ENCODE data around the gene SLAIN2. TPM values are rescaled to one million over a fixed set of nuclear protein-coding genes. Genes with fewer than 3 reads are reported as not detected.
A peak's percentile ranks its signal among the peaks of the same experiment; 100 is the strongest.

SLAIN2 gene
- total RNA-seq, 2 experiments from 2014 or later = 46.3 to 47.0 TPM

GRCh38 chr4:48341776-48342605, 662 bp downstream of the SLAIN2 start:
- peaks cover 62% of the 10 kb centered on the region for H3K4me1 Mint-ChIP-seq (ENCODE audit: low read depth)
- H3K4me1 ChIP-seq (ENCODE audit: insufficient read depth, low read length) = peaks cover 22% of the 10 kb centered on the region
- DNase-seq = peak in 11 of 14 experiments; percentile 19 to 77 (median 34)

GRCh38 chr4:48342606-48342880, 1.2 kb downstream of the SLAIN2 start:
- ATAC-seq (ENCODE audit: poor library complexity) (no peak), DNase-seq (peak in 3 of 14 experiments; percentile 3 to 24 (median 10))
- Mint-ChIP-seq H3K27me3 (no peaks in the 10 kb centered on the region), H3K27ac (peak overlapping the region; percentile 98), H3K36me3 (ENCODE audit: low read depth) (peaks cover 13% of the 10 kb centered on the region), H3K4me3 (peak overlapping the region; percentile 92), H3K4me1 (ENCODE audit: low read depth) (peaks cover 64% of the 10 kb centered on the region), H3K9me3 (no peaks in the 10 kb centered on the region)
- no peak for TF ChIP-seq CTCF (IDR thresholded peaks at IDR 0.05)
- POLR2A ChIA-PET = interaction anchor here (0.7 to 1.9 kb wide), 6 partner anchors 11 to 204 kb away, joined by 3 to 8 read pairs (median 3); partner anchors contain the start of gene SLC10A4
- Histone ChIP-seq H3K4me1 (ENCODE audit: insufficient read depth, low read length) (peaks cover 26% of the 10 kb centered on the region), H3K9me3 (ENCODE audit: control insufficient read depth in 1 of 2, insufficient read depth in 1 of 2, low read length in 2 of 2) (no peaks in the 10 kb centered on the region), H3K4me3 (ENCODE audit: low read length) (peak overlapping the region; percentile 82), H3K36me3 (ENCODE audit: insufficient read depth, low read length) (no peaks in the 10 kb centered on the region), H3K27me3 (ENCODE audit: control insufficient read depth in 1 of 2, insufficient read depth in 2 of 2, low read length in 2 of 2) (no peaks in the 10 kb centered on the region), H3K27ac (ENCODE audit: low read depth in 1 of 2, low read length in 2 of 2) (no peak overlapping the region)
- CTCF ChIA-PET = interaction anchor here (0.6 to 2.1 kb wide), 4 partner anchors 11 to 35 kb away, joined by 3 to 5 read pairs (median 4); no protein-coding TSS in a partner anchor
- intact Hi-C loops (cut with DNase I, micrococcal nuclease) = loop anchor here (5.0 to 10.0 kb wide), 4 partner anchors 205 to 562 kb away; partner anchors contain the start of genes FRYL (in 1 of the 2), OCIAD2 (in 1 of the 2) and TXK (in 1 of the 2)

More at GRCh38 chr4:48341776-48342605, 662 bp downstream of the SLAIN2 start:
- Histone ChIP-seq H3K36me3 (ENCODE audit: insufficient read depth, low read length) (no peaks in the 10 kb centered on the region), H3K4me3 (ENCODE audit: low read length) (peak overlapping the region; percentile 82), H3K27me3 (ENCODE audit: control insufficient read depth in 1 of 2, insufficient read depth in 2 of 2, low read length in 2 of 2) (no peaks in the 10 kb centered on the region), H3K27ac (ENCODE audit: low read depth in 1 of 2, low read length in 2 of 2) (peak overlapping the region; percentile 86 to 95), H3K9me3 (ENCODE audit: control insufficient read depth in 1 of 2, insufficient read depth in 1 of 2, low read length in 2 of 2) (no peaks in the 10 kb centered on the region)
- H3K9me3 Mint-ChIP-seq = no peaks in the 10 kb centered on the region
- intact Hi-C loops (cut with DNase I, micrococcal nuclease) = loop anchor here (1.0 to 10.0 kb wide), 7 partner anchors 72 to 563 kb away; partner anchors contain the start of genes FRYL (in 1 of the 2), NFXL1 (in 1 of the 2), OCIAD1 (in 1 of the 2) and OCIAD2 (in 1 of the 2)
- H3K36me3 Mint-ChIP-seq (ENCODE audit: low read depth) = peaks cover 13% of the 10 kb centered on the region
- peak overlapping the region; percentile 100 for H3K4me3 Mint-ChIP-seq
- TF ChIP-seq CTCF (IDR thresholded peaks at IDR 0.05) = peak; percentile 2
- H3K27ac Mint-ChIP-seq = peak overlapping the region; percentile 98
- peak; percentile 6 for ATAC-seq (ENCODE audit: poor library complexity)
- CTCF ChIA-PET = interaction anchor here (1.1 to 1.6 kb wide), 4 partner anchors 30 to 210 kb away, joined by 3 to 4 read pairs (median 4); no protein-coding TSS in a partner anchor
- POLR2A ChIA-PET = interaction anchor here (0.7 to 1.9 kb wide), 17 partner anchors 9 to 564 kb away, joined by 3 to 10 read pairs (median 3); partner anchors contain the start of genes NFXL1, OCIAD2 and SLC10A4
- no peaks in the 10 kb centered on the region for H3K27me3 Mint-ChIP-seq

GRCh38 chr4:48343035-48343434, 1.7 kb downstream of the SLAIN2 start:
- peak overlapping the region; percentile 98 for H3K27ac Mint-ChIP-seq
- no peaks in the 10 kb centered on the region for H3K27me3 Mint-ChIP-seq
- peak overlapping the region; percentile 82 for H3K4me3 ChIP-seq (ENCODE audit: low read length)
- H3K9me3 ChIP-seq (ENCODE audit: control insufficient read depth in 1 of 2, insufficient read depth in 1 of 2, low read length in 2 of 2) = no peaks in the 10 kb centered on the region
- CTCF ChIA-PET = interaction anchor here (0.6 to 2.1 kb wide), 6 partner anchors 11 to 35 kb away, joined by 3 to 5 read pairs (median 4); no protein-coding TSS in a partner anchor
- ATAC-seq (ENCODE audit: poor library complexity) (no peak), DNase-seq (no peak)
- POLR2A ChIA-PET = interaction anchor here (1.2 kb wide), 1 partner anchor 48 kb away, joined by 3 read pairs; no protein-coding TSS in a partner anchor
- no peak for TF ChIP-seq CTCF (IDR thresholded peaks at IDR 0.05)
- H3K9me3 Mint-ChIP-seq = no peaks in the 10 kb centered on the region
- peaks cover 13% of the 10 kb centered on the region for H3K36me3 Mint-ChIP-seq (ENCODE audit: low read depth)
- no peak overlapping the region for H3K27ac ChIP-seq (ENCODE audit: low read depth in 1 of 2, low read length in 2 of 2)
- no peaks in the 10 kb centered on the region for H3K36me3 ChIP-seq (ENCODE audit: insufficient read depth, low read length)
- H3K4me3 Mint-ChIP-seq = peak overlapping the region; percentile 92
- H3K4me1 Mint-ChIP-seq (ENCODE audit: low read depth) = peaks cover 69% of the 10 kb centered on the region
- intact Hi-C loops (cut with DNase I, micrococcal nuclease) = loop anchor here (5.0 to 10.0 kb wide), 4 partner anchors 206 to 562 kb away; partner anchors contain the start of genes FRYL (in 1 of the 2), OCIAD2 (in 1 of the 2) and TXK (in 1 of the 2)
- H3K4me1 ChIP-seq (ENCODE audit: insufficient read depth, low read length) = peaks cover 26% of the 10 kb centered on the region
- no peaks in the 10 kb centered on the region for H3K27me3 ChIP-seq (ENCODE audit: control insufficient read depth in 1 of 2, insufficient read depth in 2 of 2, low read length in 2 of 2)
